Natural killer cell treated with Interleukin-12 subunit alpha and Interleukin-12 subunit beta and Interleukin-15 and Interleukin-18, amount 100 ng/mL, for 72 hours (primary cell): Measurements from ENCODE around the gene CHRM1. TPM values are rescaled to one million over a fixed set of nuclear protein-coding genes. Genes with fewer than 3 reads are reported as not detected.
"Not testable (repeated sequence)": the region's sequence is repeated elsewhere in the genome, so short reads cannot be mapped to it uniquely, and the experiment has no call there.

ENCODE experiments used
- ATAC-seq, 2 donors: fragments of 150-1000 bp; cut with Tn5 transposase in 1 of 2; sonication (Bioruptor Pico), chemical (Tn5 transposase) in 1 of 2; 2 replicates each; pipeline ENCODE4 v1.10.0; 2021
- DNase-seq: peaks from one replicate; pipeline ENCODE4 v3.0.0; 2022; ENCODE audit warnings: low spot score
- H3K27ac Mint-ChIP-seq, 2 donors: 1 replicate in 1 of 2; 2 replicates in 1 of 2; pipeline ENCODE4 v1.8.0; 2022; ENCODE audit warnings: mixed read lengths in 2 of 2, mild to moderate bottlenecking in 1 of 2, moderate library complexity in 1 of 2
- H3K27me3 Mint-ChIP-seq, 2 donors: 1 replicate in 1 of 2; 2 replicates in 1 of 2; pipeline ENCODE4 v1.8.0; 2022; ENCODE audit warnings: mixed read lengths in 2 of 2
- H3K36me3 Mint-ChIP-seq: one replicate; pipeline ENCODE4 v1.8.0; 2022; ENCODE audit warnings: mixed read lengths
- H3K4me1 Mint-ChIP-seq, 2 donors: 1 replicate in 1 of 2; 2 replicates in 1 of 2; pipeline ENCODE4 v1.8.0; 2022; ENCODE audit warnings: low read depth in 2 of 2, mixed read lengths in 2 of 2, mild to moderate bottlenecking in 1 of 2
- H3K4me3 Mint-ChIP-seq: one replicate; pipeline ENCODE4 v1.8.0; 2022; ENCODE audit warnings: mixed read lengths
- H3K9me3 Mint-ChIP-seq: 2 replicates; pipeline ENCODE4 v1.8.0; 2022; ENCODE audit warnings: mixed read lengths
- total RNA-seq, 2 donors: library from RNA; stranded (reverse); gene quantifications; one replicate each; pipeline ENCODE4 v1.2.3, GENCODE V29; 2022

Gene CHRM1
- total RNA-seq, 2 donors from 2014 or later, result not detected

- ATAC-seq, H3K36me3 Mint-ChIP-seq, H3K9me3 Mint-ChIP-seq, DNase-seq, H3K4me3 Mint-ChIP-seq, H3K27ac Mint-ChIP-seq, H3K27me3 Mint-ChIP-seq: not testable (repeated sequence)
- H3K4me1 Mint-ChIP-seq, result peaks cover 17 to 21% of the 10 kb centered on the region in 2 donors
Measured at GRCh38 chr11:62861564-62862192, 59.5 kb downstream of the CHRM1 start.

GRCh38 chr11:62860835-62861563 lies 60.2 kb downstream of the CHRM1 start:
- Mint-ChIP-seq H3K36me3 (peaks cover 4% of the 10 kb centered on the region), H3K9me3 (no peaks in the 10 kb centered on the region), H3K4me1 (peaks cover 22 to 27% of the 10 kb centered on the region in 2 donors), H3K4me3 (peak overlapping the region; percentile 38), H3K27me3 (peaks cover 7 to 8% of the 10 kb centered on the region in 2 donors), H3K27ac (no peak overlapping the region)
- DNase-seq (no peak), ATAC-seq (peak; percentile 74)

DNA sequence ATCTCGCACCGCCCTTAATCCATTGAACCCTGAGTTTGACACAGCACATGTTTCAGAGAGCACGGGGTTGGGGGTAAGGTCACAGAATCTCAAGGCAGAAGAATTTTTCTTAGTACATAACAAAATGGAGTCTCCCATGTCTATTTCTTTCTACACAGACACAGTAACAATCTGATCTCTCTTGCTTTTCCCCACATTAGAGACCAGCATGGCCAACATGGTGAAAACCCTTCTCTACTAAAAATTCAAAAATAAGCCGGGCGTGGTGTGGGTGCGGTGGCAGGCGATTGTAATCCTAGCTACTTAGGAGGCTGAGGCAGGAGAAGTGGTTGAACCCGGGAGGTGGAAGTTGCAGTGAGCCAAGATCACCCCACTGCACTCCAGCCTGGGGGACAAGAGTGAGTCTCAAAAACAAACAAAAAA lies 61.9 kb downstream of the CHRM1 start:
- not testable (repeated sequence) for H3K27ac Mint-ChIP-seq, H3K4me3 Mint-ChIP-seq, H3K27me3 Mint-ChIP-seq, DNase-seq, H3K9me3 Mint-ChIP-seq, ATAC-seq
- peaks cover 39 to 43% of the 10 kb centered on the region in 2 donors for H3K4me1 Mint-ChIP-seq
- H3K36me3 Mint-ChIP-seq, result peaks cover 20% of the 10 kb centered on the region

Other genes starting within 250 kb of the CHRM1 start
- gene UQCC3, start 249.7 kb downstream of the CHRM1 start, total RNA-seq, result 1 to 10 TPM; 6.1 to 8.8 TPM
- gene LBHD1, start 249.1 kb downstream of the CHRM1 start, total RNA-seq, result 10 to 100 TPM; 20.9 to 33.7 TPM
- gene UBXN1, start 242.3 kb downstream of the CHRM1 start, total RNA-seq, result 100 to 1,000 TPM in 1 of 2 donors, 10 to 100 TPM in 1; 91.1 to 124 TPM
- gene LRRN4CL, start 231.8 kb downstream of the CHRM1 start, total RNA-seq, result under 1 TPM; 0.36 to 0.52 TPM
- gene BSCL2, start 213.9 kb downstream of the CHRM1 start, total RNA-seq, result 10 to 100 TPM; 18.7 to 38.3 TPM
- not detected for gene GNG3, start 213.7 kb downstream of the CHRM1 start, total RNA-seq
- gene HNRNPUL2, start 193.9 kb downstream of the CHRM1 start, total RNA-seq, result 10 to 100 TPM; 54.6 to 55.5 TPM
- gene TTC9C, start 192.9 kb downstream of the CHRM1 start, total RNA-seq, result 10 to 100 TPM; 36.8 to 39.4 TPM
- 1 to 10 TPM; 6.5 to 8.1 TPM for gene ZBTB3, start 167.2 kb downstream of the CHRM1 start, total RNA-seq
- 100 to 1,000 TPM in 1 of 2 donors, 10 to 100 TPM in 1; 93.3 to 127 TPM for gene POLR2G, start 159.8 kb downstream of the CHRM1 start, total RNA-seq
- gene TAF6L, start 150.0 kb downstream of the CHRM1 start, total RNA-seq, result 10 to 100 TPM; 13.9 to 34.1 TPM
- gene TMEM179B, start 134.0 kb downstream of the CHRM1 start, total RNA-seq, result 10 to 100 TPM; 30.5 to 31.1 TPM
- 10 to 100 TPM; 13.0 to 20.1 TPM for gene TMEM223, start 129.4 kb downstream of the CHRM1 start, total RNA-seq
- 100 to 1,000 TPM; 108 to 145 TPM for gene NXF1, start 115.9 kb downstream of the CHRM1 start, total RNA-seq
- gene STX5, start 89.3 kb downstream of the CHRM1 start, total RNA-seq, result 10 to 100 TPM; 32.0 to 53.4 TPM
- gene TEX54, start 88.5 kb downstream of the CHRM1 start, total RNA-seq, result 1 to 10 TPM in 1 of 2 donors, not detected in 1; 1.0 TPM
- 100 to 1,000 TPM in 1 of 2 donors, 10 to 100 TPM in 1; 90.4 to 136 TPM for gene WDR74, start 81.8 kb downstream of the CHRM1 start, total RNA-seq
- gene SLC3A2, start 40.5 kb downstream of the CHRM1 start, total RNA-seq, result 100 to 1,000 TPM; 234 to 307 TPM
- gene SLC22A6, start 63.6 kb upstream of the CHRM1 start, total RNA-seq, result not detected
- gene SLC22A8, start 94.5 kb upstream of the CHRM1 start, total RNA-seq, result not detected
- gene SLC22A24, start 222.9 kb upstream of the CHRM1 start, total RNA-seq, result not detected